Stimulated activated CD4-positive, alpha-beta T cell treated with anti-CD3 and anti-CD28 coated beads, Interleukin-15, amount 100 ng/mL, for 1 hour (primary cell): ENCODE results near the gene JAGN1.
A peak's percentile ranks its signal among the peaks of the same experiment; 100 is the strongest.
"Not testable (repeated sequence)": the region's sequence is repeated elsewhere in the genome, so short reads cannot be mapped to it uniquely, and the experiment has no call there.

ENCODE experiments used
- DNase-seq, 2 donors: peaks; one replicate each; pipeline ENCODE4 v3.0.0-alpha.2; 2020; ENCODE audit warnings: low read depth in 1 of 2, low spot score in 1 of 2

JAGN1 gene

GRCh38 chr3:9890249-9891071 is at the start of gene JAGN1:
TSS of gene JAGN1 (plus strand) at chr3:9890610. CDS start at chr3:9890723, 113 bp downstream.
- DNase-seq = peak; percentile 83 to 90

DNA sequence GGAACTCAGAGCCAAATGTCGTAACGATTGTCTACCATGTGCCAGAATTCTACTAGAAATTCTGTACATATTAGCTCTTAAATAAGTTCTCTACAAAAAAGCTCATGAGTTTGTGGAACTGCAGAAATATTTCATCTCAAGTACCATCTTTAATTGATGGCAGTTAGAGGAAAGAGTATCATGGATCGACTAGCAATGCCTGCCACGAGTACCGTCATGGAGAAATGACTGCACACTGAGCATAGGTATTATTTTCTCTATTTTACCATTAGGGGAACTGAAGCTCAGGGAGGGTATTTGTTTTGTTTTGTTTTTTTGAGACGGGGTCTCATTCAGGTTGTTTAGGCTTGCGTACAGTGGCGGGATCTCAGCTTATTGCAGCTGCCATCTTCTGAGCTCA is 49.4 kb upstream of the JAGN1 start:
- DNase-seq = no peak

GRCh38 chr3:9843715-9844438 is 46.5 kb upstream of the JAGN1 start, which contains the start of gene RPUSD3:
TSS of gene RPUSD3 (minus strand) at chr3:9844008. CDS start at chr3:9843990, 18 bp downstream.
- DNase-seq = peak; percentile 95 to 97

DNA sequence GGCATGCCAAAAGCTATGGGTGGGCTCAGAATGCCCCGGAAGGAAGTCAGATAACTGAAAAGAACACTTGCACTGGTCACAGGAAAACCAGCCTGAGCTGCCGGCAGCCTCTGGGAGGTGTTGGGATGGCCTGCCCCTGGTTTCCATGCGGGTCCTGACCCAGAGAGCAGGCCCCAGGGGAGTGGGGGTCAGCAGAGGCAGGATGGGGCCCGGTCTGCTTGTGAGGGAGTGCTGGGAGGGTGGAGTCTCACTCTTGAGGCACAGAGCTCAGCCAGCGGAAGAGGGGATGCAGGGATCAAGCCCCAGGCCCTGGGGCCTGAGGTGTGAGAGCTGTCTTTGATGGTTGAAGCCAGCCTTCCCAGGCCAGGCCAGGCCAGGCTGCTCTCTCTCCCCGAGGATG is 44.2 kb upstream of the JAGN1 start:
- DNase-seq = no peak

DNA sequence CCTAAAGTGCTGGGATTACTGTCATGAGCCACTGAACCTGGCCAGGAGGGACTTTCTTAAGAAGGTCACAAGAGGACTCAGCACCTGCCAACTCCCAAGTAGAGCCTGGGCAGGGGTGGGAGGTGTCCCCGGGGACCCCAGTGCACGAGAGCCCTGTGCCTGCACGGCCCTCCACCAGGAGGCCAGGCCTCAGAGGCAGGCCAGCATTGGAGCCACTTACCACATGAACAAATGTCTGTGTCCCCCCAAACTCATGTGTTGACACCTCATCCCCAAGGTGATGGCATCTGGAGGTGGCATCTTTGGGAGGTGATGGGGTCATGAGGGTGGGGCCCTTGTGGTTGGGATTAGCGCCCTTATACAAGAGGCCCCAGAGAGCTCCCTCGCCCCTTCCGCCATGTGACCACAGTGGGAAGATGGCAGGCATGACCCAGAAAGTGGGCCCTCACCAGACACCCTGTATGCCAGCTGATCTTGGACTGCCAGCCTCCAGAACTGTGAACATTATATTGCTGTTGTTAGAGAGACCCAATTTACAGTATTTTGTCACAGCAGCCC is 43.4 kb upstream of the JAGN1 start:
- no peak for DNase-seq

- not testable (repeated sequence) for DNase-seq
These were observed 42.5 kb upstream of the JAGN1 start for GRCh38 chr3:9847870-9848269.

DNA sequence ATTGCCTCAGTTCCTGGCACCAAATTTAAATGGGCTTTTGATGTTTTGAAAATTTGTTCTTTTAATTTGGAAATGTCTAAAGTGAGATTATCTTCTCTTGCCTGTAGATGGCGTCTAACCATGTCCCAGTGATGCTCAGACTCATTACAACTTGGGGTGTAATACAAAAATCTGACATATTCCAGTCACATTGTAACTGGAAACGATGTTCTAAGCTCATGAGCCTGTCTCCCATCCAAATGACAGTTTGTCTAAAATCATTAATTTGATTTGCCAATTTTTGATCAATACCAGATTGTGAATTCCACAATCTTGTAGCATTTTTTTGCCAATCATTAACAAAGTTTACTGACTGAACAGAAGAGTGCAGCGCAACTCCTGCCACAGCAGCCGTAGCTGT is 41.5 kb upstream of the JAGN1 start:
- DNase-seq = not testable (repeated sequence)

DNA sequence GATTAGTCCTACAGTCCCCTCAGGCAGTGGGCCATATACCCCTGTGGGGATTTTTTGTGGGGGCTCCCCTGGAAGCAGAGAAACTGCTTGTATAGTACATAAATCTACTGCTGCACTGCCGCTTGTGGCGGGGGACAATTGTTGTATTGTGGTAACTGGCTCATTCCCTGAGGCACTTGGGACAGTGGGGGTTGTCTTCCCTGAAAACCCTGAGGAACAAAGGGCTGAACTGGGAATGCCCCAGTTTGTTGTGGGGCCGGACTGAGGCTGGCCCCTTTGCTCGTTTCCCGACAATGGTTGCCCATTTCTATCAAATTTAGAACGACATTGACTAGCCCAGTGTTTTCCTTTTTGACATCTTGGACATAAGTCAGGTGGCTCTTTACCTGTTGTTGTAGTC is 39.0 kb upstream of the JAGN1 start:
- not testable (repeated sequence) for DNase-seq

DNA sequence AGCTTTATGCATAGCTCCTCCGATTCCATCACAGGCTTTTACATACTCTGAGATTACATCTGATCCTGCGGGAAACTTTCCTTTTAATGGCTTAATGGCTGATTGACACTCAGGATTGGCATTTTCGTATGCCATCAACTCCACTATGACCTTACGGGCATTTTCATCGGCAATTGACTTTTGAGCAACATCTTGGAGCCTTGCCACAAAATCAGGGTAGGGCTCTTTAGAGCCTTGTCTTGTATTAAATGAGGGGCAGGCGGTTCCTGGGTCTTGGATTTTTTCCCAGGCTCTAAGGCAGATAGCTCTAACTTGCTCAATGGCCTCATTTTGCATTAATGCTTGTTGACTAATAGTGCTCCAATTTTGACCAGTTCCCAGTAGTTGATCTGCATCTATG is 38.5 kb upstream of the JAGN1 start:
- not testable (repeated sequence) for DNase-seq

GRCh38 chr3:9852528-9852927 is 37.9 kb upstream of the JAGN1 start:
- no peak for DNase-seq

DNA sequence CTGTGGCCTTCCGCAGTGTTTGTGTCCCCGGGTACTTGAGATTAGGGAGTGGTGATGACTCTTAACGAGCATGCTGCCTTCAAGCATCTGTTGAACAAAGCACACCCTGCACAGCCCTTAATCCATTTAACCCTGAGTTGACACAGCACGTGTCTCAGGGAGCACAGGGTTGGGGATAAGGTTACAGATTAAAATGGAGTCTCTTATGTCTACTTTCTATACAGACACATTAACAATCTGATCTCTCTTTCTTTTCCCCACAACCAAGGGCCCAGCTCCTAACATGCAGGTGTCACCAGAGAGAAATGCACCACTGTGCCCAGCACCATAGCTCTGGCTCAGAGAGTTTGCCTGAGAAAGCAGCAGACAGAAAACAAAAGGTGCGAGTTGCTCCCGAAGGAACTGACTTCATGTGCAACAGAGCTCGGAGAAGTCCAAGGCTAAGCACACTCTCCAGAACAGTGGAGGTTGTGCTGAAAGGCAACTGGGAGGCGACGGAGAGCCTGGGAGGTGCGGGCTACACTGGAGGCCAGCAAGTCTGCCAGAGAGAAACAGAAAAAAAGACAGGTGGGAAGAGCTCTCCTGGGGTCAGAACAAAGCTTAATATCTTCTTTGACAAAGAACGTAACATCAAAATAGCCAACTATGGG is 36.0 kb upstream of the JAGN1 start:
- DNase-seq = not testable (repeated sequence)

DNA sequence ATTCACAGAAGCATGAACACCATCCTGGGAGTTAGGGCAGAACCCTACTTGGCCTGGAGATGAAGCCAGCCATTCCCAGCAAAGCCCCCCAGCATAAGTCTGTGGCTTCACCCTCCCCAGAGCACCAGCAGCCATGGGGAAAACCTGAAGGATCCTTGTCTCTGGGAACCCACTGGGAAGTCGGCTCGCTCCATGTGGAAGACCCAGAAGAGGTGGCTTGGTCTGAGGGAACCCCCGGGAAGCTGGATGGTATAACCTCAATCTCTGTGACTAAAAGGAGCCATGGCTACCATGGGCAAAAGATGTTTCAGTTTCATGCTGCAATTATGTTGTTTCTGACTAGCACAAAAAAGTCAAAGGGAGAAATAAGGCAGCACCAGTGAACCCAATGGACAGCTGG is 34.8 kb upstream of the JAGN1 start:
- no peak for DNase-seq

DNA sequence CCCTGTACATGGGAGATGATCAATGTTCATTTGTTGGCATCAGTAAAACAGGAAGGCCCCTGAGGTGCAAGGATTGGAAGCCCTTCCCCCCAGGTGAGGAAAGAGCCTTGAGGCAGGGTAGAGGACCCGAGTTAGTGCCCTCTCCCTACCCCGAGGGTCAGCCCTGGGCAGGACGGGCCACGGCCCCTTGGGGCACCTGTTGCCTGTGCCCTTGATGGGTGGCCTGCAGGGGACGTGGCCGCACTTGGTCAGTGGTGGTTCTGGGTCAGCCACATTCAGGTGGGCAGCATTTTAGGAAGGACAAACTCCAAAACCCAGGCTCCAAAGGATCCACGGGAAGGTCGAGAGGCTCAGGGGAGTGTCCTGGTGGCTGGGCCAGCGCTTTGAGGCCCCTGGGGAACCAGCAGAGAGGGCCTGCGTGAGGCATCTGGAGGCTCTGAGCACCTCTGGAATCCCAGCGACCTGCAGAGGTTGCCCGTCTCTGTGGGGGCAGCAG is 30.8 kb upstream of the JAGN1 start:
- DNase-seq = no peak

DNA sequence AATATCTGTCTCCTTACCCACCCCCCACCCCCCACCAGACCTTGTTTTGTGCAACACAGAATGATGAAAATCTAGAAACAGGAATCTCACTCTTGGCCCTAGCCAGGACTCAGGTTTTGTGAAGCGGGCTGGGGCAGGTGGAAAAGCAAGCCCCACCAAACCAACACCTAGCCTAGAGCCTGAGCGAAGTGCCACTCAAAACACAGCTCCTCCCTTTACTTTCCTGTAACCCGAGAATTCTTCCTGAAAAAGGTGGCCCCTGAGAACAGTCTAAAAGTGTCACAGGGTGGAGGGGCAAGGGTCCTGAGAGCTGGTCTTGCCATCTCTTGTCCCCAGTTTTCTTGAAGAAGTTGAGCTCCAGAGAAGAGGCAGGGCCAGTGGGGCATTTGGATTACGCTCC is 29.2 kb upstream of the JAGN1 start:
- no peak for DNase-seq

DNA sequence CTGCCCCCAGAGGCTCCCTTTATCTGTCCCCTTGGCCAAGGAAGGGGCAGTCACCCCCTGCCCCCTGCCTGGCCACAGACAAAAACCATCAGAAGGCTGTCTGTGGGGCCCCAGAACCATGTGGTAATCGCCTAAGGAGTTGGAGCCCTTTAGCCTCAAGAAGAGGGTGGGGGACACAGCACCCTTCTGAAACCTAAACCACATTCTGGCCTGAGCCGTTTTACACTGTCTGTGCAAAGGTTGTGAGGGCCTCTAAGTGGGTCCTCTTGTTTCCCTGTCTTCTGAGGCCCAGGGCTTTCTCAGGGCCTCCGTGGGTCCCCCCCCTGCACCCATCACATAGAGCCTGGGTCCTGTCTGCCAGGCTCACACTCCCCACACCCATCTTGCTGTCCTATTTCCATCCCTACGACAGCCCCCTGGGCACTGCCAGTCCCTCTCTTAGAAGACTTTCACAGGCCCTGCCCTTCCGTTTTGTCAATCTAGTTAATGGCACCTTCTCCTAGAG is 28.7 kb upstream of the JAGN1 start:
- no peak for DNase-seq

GRCh38 chr3:9862391-9863057 is 27.9 kb upstream of the JAGN1 start:
- peak in 1 of 2 donors; percentile 27 for DNase-seq

DNA sequence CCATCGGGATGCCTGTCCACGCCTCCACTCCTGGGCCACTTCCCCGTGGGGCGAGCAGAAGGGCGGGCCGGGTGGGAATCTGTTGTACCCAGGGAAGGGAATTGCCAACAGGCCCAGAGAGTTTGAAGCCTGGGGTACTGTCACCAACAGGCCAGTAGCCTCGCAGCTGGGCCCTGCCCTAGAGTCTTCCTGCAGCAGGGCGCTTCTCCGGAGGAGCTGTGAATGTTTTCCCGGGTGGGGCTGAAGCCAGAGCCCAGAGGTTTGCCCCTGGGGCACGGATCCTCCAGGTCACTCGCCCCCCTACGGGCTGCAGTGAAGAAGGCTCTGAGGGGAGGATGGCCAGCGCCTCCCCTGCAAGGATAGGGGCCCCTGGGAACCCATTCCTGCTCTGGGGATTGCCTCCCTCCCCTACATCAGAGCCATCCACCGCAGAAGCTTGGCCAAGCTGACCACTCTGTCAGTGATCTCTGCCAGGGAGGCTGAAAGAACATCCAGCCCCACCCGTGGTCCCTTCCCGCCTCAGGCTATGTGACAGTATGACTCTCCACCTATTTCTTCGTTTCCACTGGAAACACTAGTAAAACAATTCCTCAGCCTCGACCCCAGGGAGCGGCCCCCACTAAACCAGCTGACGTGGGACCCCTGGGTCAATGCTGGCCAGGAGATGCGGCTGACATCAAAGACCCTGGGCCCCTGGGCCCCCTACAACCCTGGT is 27.2 kb upstream of the JAGN1 start:
- DNase-seq = no peak

- no peak for DNase-seq
These were observed 26.0 kb upstream of the JAGN1 start for GRCh38 chr3:9864200-9864927.

GRCh38 chr3:9865125-9865637 is 25.2 kb upstream of the JAGN1 start:
- not testable (repeated sequence) for DNase-seq
